DOHH2 (cell line): ENCODE results near the gene NALCN.

Source experiments
- H3F3A ChIP-seq: fragments of 200-600 bp; sonication (generic), shearing (Covaris generic); 2 replicates; pipeline ENCODE4 v1.6.0; 2016; ENCODE audit warnings: antibody characterized with exemption, mild to moderate bottlenecking; ENCODE audit not compliant: control insufficient read depth, insufficient read depth
- H3K27ac ChIP-seq: fragments of 200-600 bp; sonication (generic); 2 replicates; pipeline ENCODE4 v1.5.1; 2014; ENCODE audit warnings: low read depth, mild to moderate bottlenecking, low read length, moderate library complexity
- H3K27me3 ChIP-seq: fragments of 200-600 bp; sonication (generic); 2 replicates; pipeline ENCODE4 v1.6.1; 2014; ENCODE audit warnings: mild to moderate bottlenecking, low read length, mixed read lengths; ENCODE audit not compliant: control insufficient read depth
- H3K36me3 ChIP-seq: fragments of 200-600 bp; sonication (generic); 2 replicates; pipeline ENCODE4 v1.6.1; 2014; ENCODE audit warnings: mild to moderate bottlenecking, low read length, moderate library complexity, mixed read lengths; ENCODE audit not compliant: control insufficient read depth
- H3K4me1 ChIP-seq: fragments of 200-600 bp; sonication (generic); 2 replicates; pipeline ENCODE4 v1.6.1; 2014; ENCODE audit warnings: mild to moderate bottlenecking, low read length, mixed read lengths; ENCODE audit not compliant: control insufficient read depth
- H3K4me2 ChIP-seq: fragments of 200-600 bp; sonication (generic); 2 replicates; pipeline ENCODE4 v1.6.0; 2014; ENCODE audit warnings: mild to moderate bottlenecking, low read length, moderate library complexity
- H3K4me3 ChIP-seq: fragments of 200-600 bp; sonication (generic); 2 replicates; pipeline ENCODE4 v1.5.1; 2014; ENCODE audit warnings: mild to moderate bottlenecking, low read length, mixed read lengths
- H3K79me2 ChIP-seq: fragments of 200-600 bp; sonication (generic); 2 replicates; pipeline ENCODE4 v1.6.1; 2014; ENCODE audit warnings: mild to moderate bottlenecking, low read length, mixed read lengths; ENCODE audit not compliant: control insufficient read depth
- H3K9me2 ChIP-seq: fragments of 200-600 bp; sonication (generic); replicated peaks from 2 replicates; pipeline ENCODE4 v1.6.1; 2014; ENCODE audit warnings: mild to moderate bottlenecking, low read length, mixed read lengths; ENCODE audit not compliant: control insufficient read depth
- H3K9me3 ChIP-seq: fragments of 200-600 bp; sonication (generic); 2 replicates; pipeline ENCODE4 v1.6.1; 2014; ENCODE audit warnings: antibody characterized with exemption, low read length, mixed read lengths; ENCODE audit not compliant: control insufficient read depth, insufficient read depth
- H4K20me1 ChIP-seq: fragments of 200-600 bp; sonication (generic); 2 replicates; pipeline ENCODE4 v1.6.0; 2014; ENCODE audit warnings: low read depth, mild to moderate bottlenecking, antibody characterized with exemption, low read length, moderate library complexity; ENCODE audit not compliant: control insufficient read depth, insufficient read depth
- EZH2phosphoT487 ChIP-seq: fragments of 200-600 bp; sonication (generic); IDR thresholded peaks from 2 replicates; pipeline ENCODE4 v1.6.1; 2017; ENCODE audit warnings: borderline replicate concordance, mild to moderate bottlenecking, antibody characterized with exemption, low read length, moderate library complexity, mixed read lengths
- TF ChIP-seq, protein P1 (sequence below): fragments of 200-600 bp; sonication (generic); IDR thresholded peaks from one replicate; pipeline ENCODE4 v1.5.1; 2014; ENCODE audit warnings: antibody characterized with exemption, mild to moderate bottlenecking, low read depth, low read length; ENCODE audit not compliant: poor library complexity, severe bottlenecking

Gene NALCN

DNA sequence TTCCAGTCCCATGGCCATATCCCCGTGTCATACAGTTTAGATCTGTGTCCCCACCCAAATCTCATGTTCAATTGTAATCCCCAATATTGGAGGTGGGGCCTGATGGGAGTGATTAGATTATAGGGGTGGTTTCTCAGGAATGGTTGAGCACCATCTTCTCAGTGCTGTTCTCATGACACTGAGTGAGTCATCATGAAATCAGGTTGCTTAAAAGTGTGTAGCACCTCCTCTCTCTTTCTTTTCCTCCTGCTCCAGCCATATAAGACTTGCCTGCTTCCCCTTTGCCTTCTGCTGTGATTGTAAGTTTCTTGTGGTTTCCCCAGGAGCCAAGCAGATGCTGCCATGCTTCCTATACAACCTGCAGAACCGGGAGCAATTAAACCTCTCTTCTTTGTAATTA is 197.8 kb downstream of the NALCN start:
- H3K4me2 ChIP-seq = no peak overlapping the region
- no peaks in the 10 kb centered on the region for H3K79me2 ChIP-seq

DNA sequence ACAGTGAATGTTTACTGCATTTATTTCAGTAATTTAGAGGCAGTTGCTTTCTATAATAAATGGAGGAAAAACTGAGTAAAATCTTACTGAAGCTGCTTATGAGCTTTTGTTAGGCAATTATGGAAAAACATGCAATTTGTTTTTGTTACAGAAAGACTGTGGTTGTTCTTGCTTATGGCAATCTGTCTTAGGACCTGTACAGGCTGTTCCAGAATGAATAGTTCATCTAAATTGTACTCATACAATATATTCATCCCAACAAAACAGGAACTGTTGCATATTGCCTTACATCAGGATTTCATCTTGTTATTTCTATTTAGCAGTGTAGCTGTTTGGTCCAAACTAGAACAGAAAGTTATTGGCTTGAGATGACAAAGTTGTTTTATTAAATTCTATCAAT is 199.2 kb downstream of the NALCN start:
- Histone ChIP-seq H3K27ac (no peak overlapping the region), H3K4me1 (no peaks in the 10 kb centered on the region), H3K4me2 (no peak overlapping the region), H3K79me2 (no peaks in the 10 kb centered on the region), H3K9me3 (no peaks in the 10 kb centered on the region), H4K20me1 (no peaks in the 10 kb centered on the region), H3K27me3 (no peaks in the 10 kb centered on the region), H3F3A (no peaks in the 10 kb centered on the region), H3K9me2 (no peaks in the 10 kb centered on the region), H3K36me3 (no peaks in the 10 kb centered on the region), H3K4me3 (no peak overlapping the region)
- TF ChIP-seq, protein P1, sequence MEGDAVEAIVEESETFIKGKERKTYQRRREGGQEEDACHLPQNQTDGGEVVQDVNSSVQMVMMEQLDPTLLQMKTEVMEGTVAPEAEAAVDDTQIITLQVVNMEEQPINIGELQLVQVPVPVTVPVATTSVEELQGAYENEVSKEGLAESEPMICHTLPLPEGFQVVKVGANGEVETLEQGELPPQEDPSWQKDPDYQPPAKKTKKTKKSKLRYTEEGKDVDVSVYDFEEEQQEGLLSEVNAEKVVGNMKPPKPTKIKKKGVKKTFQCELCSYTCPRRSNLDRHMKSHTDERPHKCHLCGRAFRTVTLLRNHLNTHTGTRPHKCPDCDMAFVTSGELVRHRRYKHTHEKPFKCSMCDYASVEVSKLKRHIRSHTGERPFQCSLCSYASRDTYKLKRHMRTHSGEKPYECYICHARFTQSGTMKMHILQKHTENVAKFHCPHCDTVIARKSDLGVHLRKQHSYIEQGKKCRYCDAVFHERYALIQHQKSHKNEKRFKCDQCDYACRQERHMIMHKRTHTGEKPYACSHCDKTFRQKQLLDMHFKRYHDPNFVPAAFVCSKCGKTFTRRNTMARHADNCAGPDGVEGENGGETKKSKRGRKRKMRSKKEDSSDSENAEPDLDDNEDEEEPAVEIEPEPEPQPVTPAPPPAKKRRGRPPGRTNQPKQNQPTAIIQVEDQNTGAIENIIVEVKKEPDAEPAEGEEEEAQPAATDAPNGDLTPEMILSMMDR = no peak
- no peak for TF ChIP-seq EZH2phosphoT487

More for the DNA sequence above, 197.8 kb downstream of the NALCN start:
- Histone ChIP-seq H3K4me1 (no peaks in the 10 kb centered on the region), H4K20me1 (no peaks in the 10 kb centered on the region), H3K36me3 (no peaks in the 10 kb centered on the region), H3K4me3 (no peak overlapping the region), H3K27ac (no peak overlapping the region), H3K9me2 (no peaks in the 10 kb centered on the region), H3F3A (no peaks in the 10 kb centered on the region), H3K9me3 (no peaks in the 10 kb centered on the region), H3K27me3 (no peaks in the 10 kb centered on the region)
- TF ChIP-seq EZH2phosphoT487 = no peak
- TF ChIP-seq, protein P1 = no peak

DNA sequence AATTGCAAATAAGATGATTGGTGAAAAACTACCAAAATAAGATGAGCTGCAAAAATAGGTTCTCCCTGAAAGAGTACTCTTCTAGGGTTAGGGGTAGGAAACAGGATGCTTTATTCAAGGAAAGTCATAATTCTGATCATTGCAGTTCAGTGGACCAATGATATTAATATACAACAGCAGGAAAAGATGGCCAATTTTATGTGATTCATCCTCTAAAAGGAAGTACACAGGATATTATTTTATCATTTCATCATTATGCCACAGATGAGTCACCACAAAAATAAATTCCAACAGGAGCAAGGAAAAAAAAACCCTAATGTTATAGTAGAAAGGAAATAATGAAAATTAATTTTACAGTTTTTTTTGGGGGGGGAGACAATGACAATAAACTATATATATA is 205.0 kb downstream of the NALCN start:
- Histone ChIP-seq H3K9me3 (no peaks in the 10 kb centered on the region), H4K20me1 (no peaks in the 10 kb centered on the region), H3K4me1 (no peaks in the 10 kb centered on the region), H3K9me2 (no peaks in the 10 kb centered on the region), H3K4me3 (no peak overlapping the region), H3K4me2 (no peak overlapping the region), H3K27me3 (no peaks in the 10 kb centered on the region), H3F3A (no peaks in the 10 kb centered on the region), H3K79me2 (no peaks in the 10 kb centered on the region), H3K36me3 (no peaks in the 10 kb centered on the region), H3K27ac (no peak overlapping the region)
- TF ChIP-seq EZH2phosphoT487 = no peak
- TF ChIP-seq, protein P1 = no peak

DNA sequence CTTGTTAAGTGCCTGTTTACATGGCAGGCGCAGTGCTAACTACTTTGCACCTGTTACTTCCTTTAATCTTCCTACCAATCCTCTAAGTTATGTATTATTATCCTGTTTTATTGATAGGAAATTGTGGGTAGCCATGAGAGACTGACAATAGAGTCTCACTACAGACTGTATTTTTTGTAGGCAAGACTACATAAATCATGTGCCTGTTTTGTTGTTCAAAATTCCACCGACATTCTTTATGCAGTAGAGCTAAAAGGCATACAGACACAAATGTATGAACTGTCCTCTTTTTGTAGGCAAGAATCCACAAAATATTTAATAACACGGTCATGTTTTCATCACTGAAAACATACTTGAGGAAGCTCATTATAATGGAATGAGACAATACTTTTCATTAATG is 205.5 kb downstream of the NALCN start:
- Histone ChIP-seq H3F3A (no peaks in the 10 kb centered on the region), H3K4me2 (no peak overlapping the region), H3K4me3 (no peak overlapping the region), H3K79me2 (no peaks in the 10 kb centered on the region), H4K20me1 (no peaks in the 10 kb centered on the region), H3K9me2 (no peaks in the 10 kb centered on the region), H3K4me1 (no peaks in the 10 kb centered on the region), H3K9me3 (no peaks in the 10 kb centered on the region), H3K27ac (no peak overlapping the region), H3K36me3 (no peaks in the 10 kb centered on the region), H3K27me3 (no peaks in the 10 kb centered on the region)
- no peak for TF ChIP-seq EZH2phosphoT487
- TF ChIP-seq, protein P1 = no peak
